WTC11 (cell line): ENCODE data around the gene ACOT9. TPM values are rescaled to one million over a fixed set of nuclear protein-coding genes. Genes with fewer than 3 reads are reported as not detected.

Source experiments
- ATAC-seq: fragments of 200-7000 bp; cut with Tn5 transposase; 2 replicates; pipeline ENCODE4 v1.10.0; 2021; ENCODE audit warnings: mild to moderate bottlenecking, moderate library complexity
- CTCF ChIA-PET: fragments of 300-600 bp; sonication (Branson Sonifier 250); formaldehyde crosslinking; loops from one replicate; lab custom pipeline; 2021; ENCODE audit warnings: antibody characterized with exemption; lab: Charles Lee
- POLR2A ChIA-PET: fragments of 350-600 bp; sonication (Branson Sonifier 250); formaldehyde crosslinking; loops from one replicate; lab custom pipeline; 2021; ENCODE audit warnings: antibody characterized with exemption; lab: Charles Lee
- DNase-seq: peaks from one replicate; pipeline ENCODE4 v3.0.0; 2021; ENCODE audit warnings: low spot score
- H3K27ac Mint-ChIP-seq: 2 replicates; pipeline ENCODE4 v1.8.0; 2021; ENCODE audit warnings: mixed read lengths
- H3K27me3 Mint-ChIP-seq: 2 replicates; pipeline ENCODE4 v1.8.0; 2021; ENCODE audit warnings: low read depth, mild to moderate bottlenecking, moderate library complexity, mixed read lengths
- H3K36me3 Mint-ChIP-seq: 2 replicates; pipeline ENCODE4 v1.8.0; 2021; ENCODE audit warnings: mixed read lengths
- H3K4me1 Mint-ChIP-seq: 2 replicates; pipeline ENCODE4 v1.8.0; 2022; ENCODE audit warnings: mixed read lengths
- H3K4me3 Mint-ChIP-seq: 2 replicates; pipeline ENCODE4 v1.8.0; 2021; ENCODE audit warnings: mild to moderate bottlenecking, moderate library complexity, mixed read lengths
- H3K9me3 Mint-ChIP-seq: 2 replicates; pipeline ENCODE4 v1.8.0; 2021; ENCODE audit warnings: mixed read lengths
- AR ChIP-seq: fragments of 250-450 bp; sonication (Bioruptor Pico); IDR thresholded peaks from 2 replicates; pipeline ENCODE4 v1.9.0; 2021; ENCODE audit warnings: mild to moderate bottlenecking
- E2F4 ChIP-seq: sonication (generic); formaldehyde crosslinking; IDR thresholded peaks from 2 replicates; pipeline ENCODE4 v1.8.1; 2022; ENCODE audit warnings: low read depth, mild to moderate bottlenecking, moderate library complexity, missing genetic modification reagents, borderline replicate concordance
- FOXK1 ChIP-seq: sonication (generic); formaldehyde crosslinking; IDR thresholded peaks from 2 replicates; pipeline ENCODE4 v1.8.0; 2022; ENCODE audit warnings: mild to moderate bottlenecking, moderate library complexity, missing genetic modification reagents
- JUN ChIP-seq: sonication (generic); formaldehyde crosslinking; IDR thresholded peaks from 2 replicates; pipeline ENCODE4 v1.8.0; 2023; ENCODE audit warnings: mild to moderate bottlenecking, missing genetic modification reagents
- KAT7 ChIP-seq: sonication (generic); formaldehyde crosslinking; IDR thresholded peaks from 2 replicates; pipeline ENCODE4 v1.8.1; 2023; ENCODE audit warnings: missing genetic modification reagents, mild to moderate bottlenecking, borderline replicate concordance
- NFATC4 ChIP-seq: fragments of 250-450 bp; sonication (Bioruptor Pico); IDR thresholded peaks from 2 replicates; pipeline ENCODE4 v1.9.0; 2021; ENCODE audit warnings: mild to moderate bottlenecking
- NFE2L1 ChIP-seq: sonication (generic); formaldehyde crosslinking; IDR thresholded peaks from 2 replicates; pipeline ENCODE4 v1.8.1; 2023; ENCODE audit warnings: missing genetic modification reagents
- NFYB ChIP-seq: sonication (generic); formaldehyde crosslinking; conservative IDR thresholded peaks from 2 replicates; pipeline ENCODE4 v1.8.0; 2022; ENCODE audit warnings: low read depth, missing genetic modification reagents
- OVOL2 ChIP-seq: fragments of 250-450 bp; sonication (Bioruptor Pico); IDR thresholded peaks from 2 replicates; pipeline ENCODE4 v1.9.0; 2021; ENCODE audit warnings: mild to moderate bottlenecking, borderline replicate concordance
- SMAD4 ChIP-seq: sonication (generic); formaldehyde crosslinking; IDR thresholded peaks from 2 replicates; pipeline ENCODE4 v1.8.0; 2022; ENCODE audit warnings: mild to moderate bottlenecking, missing genetic modification reagents
- SOX15 ChIP-seq: fragments of 250-450 bp; sonication (Bioruptor Pico); IDR thresholded peaks from 2 replicates; pipeline ENCODE4 v1.9.0; 2021; ENCODE audit warnings: mild to moderate bottlenecking
- USF1 ChIP-seq: sonication (generic); formaldehyde crosslinking; IDR thresholded peaks from 2 replicates; pipeline ENCODE4 v1.8.0; 2022; ENCODE audit warnings: mild to moderate bottlenecking, missing genetic modification reagents
- ZMAT4 ChIP-seq: fragments of 250-450 bp; sonication (Bioruptor Pico); IDR thresholded peaks from 2 replicates; pipeline ENCODE4 v1.9.0; 2021; ENCODE audit warnings: mild to moderate bottlenecking
- ZNF263 ChIP-seq: sonication (generic); formaldehyde crosslinking; IDR thresholded peaks from 2 replicates; pipeline ENCODE4 v1.8.1; 2022; ENCODE audit warnings: low read depth, mild to moderate bottlenecking, moderate library complexity, missing genetic modification reagents
- ZNF416 ChIP-seq: fragments of 250-450 bp; sonication (Bioruptor Pico); IDR thresholded peaks from 2 replicates; pipeline ENCODE4 v1.9.0; 2021; ENCODE audit warnings: mild to moderate bottlenecking, inconsistent platforms
- ZNF423 ChIP-seq: fragments of 250-450 bp; sonication (Bioruptor Pico); IDR thresholded peaks from 2 replicates; pipeline ENCODE4 v2.1.2; 2022; ENCODE audit warnings: mild to moderate bottlenecking, moderate library complexity
- ZNF512 ChIP-seq: sonication (generic); formaldehyde crosslinking; IDR thresholded peaks from 2 replicates; pipeline ENCODE4 v1.8.1; 2022; ENCODE audit warnings: missing genetic modification reagents, borderline replicate concordance
- ZSCAN18 ChIP-seq: fragments of 250-450 bp; sonication (Bioruptor Pico); IDR thresholded peaks from 2 replicates; pipeline ENCODE4 v2.1.2; 2022; ENCODE audit warnings: mild to moderate bottlenecking, moderate library complexity
- total RNA-seq: library from RNA; stranded (reverse); gene quantifications from 3 replicates; pipeline ENCODE4 v1.2.3, GENCODE V29; 2021

Gene ACOT9
- total RNA-seq, 1 experiment from 2014 or later, result 29.3 TPM

- no peak for TF ChIP-seq E2F4
- TF ChIP-seq, all 79 proteins: peak for 0
Measured at GRCh38 chrX:23765868-23766267, 22.8 kb upstream of the ACOT9 start (continued).

- no peak for TF ChIP-seq OVOL2 (CRISPR knock-in tag)
- TF ChIP-seq ZNF416 (CRISPR knock-in tag), result no peak
- TF ChIP-seq AR (CRISPR knock-in tag), result no peak
- no peak for TF ChIP-seq SOX15 (CRISPR knock-in tag)
- no peak for TF ChIP-seq JUN (CRISPR knock-in tag)
- no peak for TF ChIP-seq FOXK1 (CRISPR knock-in tag)
- no peak for TF ChIP-seq ZNF263
- TF ChIP-seq KAT7 (CRISPR knock-in tag), result no peak
- no peak for TF ChIP-seq ZNF512 (CRISPR knock-in tag)
- no peak for TF ChIP-seq NFE2L1 (CRISPR knock-in tag)
- TF ChIP-seq E2F4, result no peak
- no peak for TF ChIP-seq ZNF423
- TF ChIP-seq USF1 (CRISPR knock-in tag), result no peak
- TF ChIP-seq NFATC4 (CRISPR knock-in tag), result no peak
- TF ChIP-seq SMAD4 (CRISPR knock-in tag), result no peak
- TF ChIP-seq ZSCAN18, result no peak
- no peak for TF ChIP-seq NFYB
- TF ChIP-seq ZMAT4 (CRISPR knock-in tag), result no peak
- Mint-ChIP-seq H3K36me3 (no peaks in the 10 kb centered on the region), H3K27me3 (peaks cover 26% of the 10 kb centered on the region), H3K4me1 (peaks cover 15% of the 10 kb centered on the region), H3K4me3 (no peak overlapping the region), H3K27ac (no peak overlapping the region), H3K9me3 (no peaks in the 10 kb centered on the region)
- DNase-seq (no peak), ATAC-seq (no peak)
- CTCF ChIA-PET, result interaction anchor here (1.0 kb wide), 1 partner anchor 137 kb away, joined by 3 read pairs; no protein-coding TSS in a partner anchor
- POLR2A ChIA-PET, result no interaction called here
Measured at GRCh38 chrX:23765449-23765848, 22.4 kb upstream of the ACOT9 start.
